Parietal lobe (tissue), 1 donor: ENCODE data around the gene WFDC12. TPM values are rescaled to one million over a fixed set of nuclear protein-coding genes. Genes with fewer than 3 reads are reported as not detected.

ENCODE experiments used
- total RNA-seq: library from RNA; depleted of rRNA; stranded (reverse); fragments of >200 nt; gene quantifications from one replicate; pipeline ENCODE4 v1.2.3, GENCODE V29; 2014

Gene WFDC12
- not detected for total RNA-seq

GRCh38 chr20:45124365-45124764 lies at the start of gene WFDC12:
Gene WFDC12 (minus strand): TSS chr20:45124465. CDS start chr20:45124447, 18 bp downstream.

GRCh38 chr20:45114465-45115385 lies 9.5 kb downstream of the WFDC12 start, which contains the start of gene WFDC5:
Gene WFDC5 (minus strand): TSS chr20:45115174. CDS start chr20:45115083, 91 bp downstream.

DNA sequence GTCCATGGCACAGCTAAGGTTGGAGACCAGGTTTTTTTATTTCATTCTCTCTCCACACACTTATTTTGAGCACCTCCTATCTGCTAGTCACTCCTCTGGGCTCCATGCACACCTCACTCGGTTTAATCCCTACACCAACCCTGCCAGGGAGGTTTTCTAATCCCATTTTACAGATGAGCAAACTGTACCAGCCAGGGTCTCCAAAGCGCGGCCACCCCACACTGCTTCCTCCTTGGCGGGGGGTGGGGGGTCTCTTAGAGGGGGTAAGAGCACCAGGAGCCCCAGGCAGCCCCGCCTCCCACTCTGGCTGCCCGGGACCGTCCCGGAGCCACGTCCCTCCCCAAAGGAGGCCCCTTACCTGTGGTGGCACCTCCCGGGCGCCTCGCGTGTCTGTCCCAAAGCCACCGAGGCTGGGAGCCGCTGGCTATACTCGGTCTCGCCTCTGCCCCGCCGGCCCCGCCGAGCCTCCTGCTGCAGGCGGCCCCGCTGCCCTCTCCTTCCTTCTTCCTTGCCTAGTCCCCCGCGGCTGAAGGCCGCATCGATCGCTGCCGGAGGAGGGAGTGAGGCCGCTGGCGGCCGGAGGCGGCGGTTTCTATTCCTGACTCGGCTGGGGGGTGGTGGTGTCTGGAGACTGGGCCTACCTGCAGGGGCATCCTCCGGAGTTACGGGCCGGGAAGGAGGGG lies 23.6 kb downstream of the WFDC12 start, which contains the start of gene KCNS1:
TSS of gene KCNS1 (minus strand) at position 565 of the 683 bp plus-strand sequence. CDS start 1,891 bp downstream, outside the sequence.

Other genes with a start within 250 kb of the WFDC12 start
- 127 TPM for gene YWHAB, start 238.8 kb downstream of the WFDC12 start, total RNA-seq
- gene PABPC1L, start 214.4 kb downstream of the WFDC12 start, total RNA-seq: 13.8 TPM
- 6.6 TPM for gene TOMM34, start 164.1 kb downstream of the WFDC12 start, total RNA-seq
- 59.5 TPM for gene STK4, start 158.0 kb downstream of the WFDC12 start, total RNA-seq
- gene KCNS1, start 23.3 kb downstream of the WFDC12 start, total RNA-seq: 1.6 TPM
- gene WFDC5, start 9.3 kb downstream of the WFDC12 start, total RNA-seq: not detected
- gene PI3, start 50.4 kb upstream of the WFDC12 start, total RNA-seq: not detected
- gene SEMG1, start 82.6 kb upstream of the WFDC12 start, total RNA-seq: not detected
- gene SEMG2, start 96.9 kb upstream of the WFDC12 start, total RNA-seq: not detected
- not detected for gene SLPI, start 130.1 kb upstream of the WFDC12 start, total RNA-seq
- not detected for gene RBPJL, start 182.4 kb upstream of the WFDC12 start, total RNA-seq
- gene MATN4, start 183.8 kb upstream of the WFDC12 start, total RNA-seq: not detected
- 0.94 TPM for gene SDC4, start 224.0 kb upstream of the WFDC12 start, total RNA-seq
- gene SYS1, start 238.7 kb upstream of the WFDC12 start, total RNA-seq: 39.1 TPM